Motor neuron (in vitro differentiated cells): ENCODE results near the gene ALDH9A1. TPM values are rescaled to one million over a fixed set of nuclear protein-coding genes. Genes with fewer than 3 reads are reported as not detected.
"Not testable (repeated sequence)": the region's sequence is repeated elsewhere in the genome, so short reads cannot be mapped to it uniquely, and the experiment has no call there.

Experiments used
- ATAC-seq, 8 experiments: fragments of 200-7000 bp; cut with Tn5 transposase; replicated peaks in 6 of 8; 2 replicates each; pipeline ENCODE4 v1.8.0; 2021; ENCODE audit warnings: mild to moderate bottlenecking in 8 of 8, moderate library complexity in 8 of 8
- H3K27ac ChIP-seq, 2 donors: fragments of 250-450 bp; sonication (Bioruptor Pico); 2 replicates each; pipeline ENCODE4 v1.9.0; 2021; ENCODE audit warnings: antibody characterized with exemption in 2 of 2, mild to moderate bottlenecking in 2 of 2, moderate library complexity in 1 of 2
- H3K4me1 ChIP-seq, 2 donors: fragments of 250-450 bp; sonication (Bioruptor Pico); replicated peaks in 1 of 2; 2 replicates each; pipeline ENCODE4 v1.6.1; 2021; ENCODE audit warnings: antibody characterized with exemption in 2 of 2, mild to moderate bottlenecking in 2 of 2, moderate library complexity in 1 of 2
- H3K4me3 ChIP-seq, 5 donors: fragments of 250-450 bp; sonication (Bioruptor Pico); 2 replicates each; pipeline ENCODE4 v1.9.0; 2021; ENCODE audit warnings: antibody characterized with exemption in 5 of 5, mild to moderate bottlenecking in 5 of 5, moderate library complexity in 4 of 5
- WGBS, 10 experiments: fragments of 450-650 bp; shearing (Covaris generic); methylation state at CpG; one replicate each; pipeline ENCODE4 v1.0.0; 2022; 5-methylcytosine and 5-hydroxymethylcytosine counted together
- in situ Hi-C, 9 experiments: fragments of 400-800 bp; cut with MboI; loops; one replicate each; pipeline ENCODE4 v1.15.0; 2021; ENCODE audit warnings: low sequenced_read_pairs in 9 of 9, low pct_unique_long_range_greater_than_20kb in 2 of 9; ENCODE audit not compliant: unreplicated experiment in 9 of 9
- total RNA-seq, 8 experiments: library from RNA; unstranded; fragments of 300-600 nt; gene quantifications; 2 replicates each; pipeline versions ENCODE4 v1.2.3 to v1.2.4, GENCODE V29; 2022

The ALDH9A1 gene
- total RNA-seq = 10 to 100 TPM; 23.3 to 69.0 (median 41.5) TPM

DNA sequence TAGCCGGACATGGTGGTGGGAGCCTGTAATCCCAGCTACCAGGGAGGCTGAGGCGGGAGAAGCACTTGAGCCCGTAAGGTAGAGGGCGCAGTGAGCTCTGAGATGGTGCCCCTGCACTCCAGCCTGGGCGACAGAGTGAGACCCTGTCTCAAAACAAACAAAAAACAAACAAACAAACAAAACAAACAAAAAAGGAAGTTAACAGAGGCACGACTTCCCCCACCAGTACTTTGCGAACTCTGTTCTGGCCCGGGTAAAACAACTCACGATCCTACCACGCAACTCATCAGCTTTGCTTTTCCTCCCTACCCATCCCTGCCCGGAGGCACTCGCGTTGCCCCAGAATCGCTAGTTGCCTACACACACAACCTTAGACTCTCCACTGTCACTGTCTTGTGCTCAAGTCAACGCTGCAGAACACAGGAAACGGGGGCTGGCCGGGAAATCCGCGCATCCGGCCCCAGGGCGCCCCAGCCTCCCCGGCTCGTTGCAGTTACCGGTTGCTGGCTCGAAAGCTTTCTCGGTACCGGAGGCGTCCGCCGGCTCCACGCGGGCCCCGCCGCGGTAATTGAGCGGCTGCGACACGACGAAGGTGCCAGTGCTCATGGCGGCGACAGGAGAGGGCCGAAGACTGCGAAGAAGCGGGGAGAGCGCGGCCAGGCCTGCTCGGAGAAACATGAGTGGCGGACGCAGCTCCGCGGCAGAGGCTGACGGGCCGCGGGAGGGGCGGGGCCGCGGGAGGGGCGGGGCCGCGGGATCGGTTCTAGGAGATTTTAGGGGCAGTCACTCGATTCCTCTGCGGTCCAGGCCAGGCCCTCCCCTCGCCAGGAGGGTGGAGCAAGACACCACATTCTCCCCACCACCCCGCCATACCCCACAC is at the start of gene ALDH9A1:
Gene ALDH9A1 (minus strand): TSS at position 682 of the 880 bp plus-strand sequence. CDS start 4 bp downstream, at position 678.
- in situ Hi-C loops = no loop called here
- peaks cover 3 to 11% of the 10 kb centered on the region in 2 donors for H3K4me1 ChIP-seq

DNA sequence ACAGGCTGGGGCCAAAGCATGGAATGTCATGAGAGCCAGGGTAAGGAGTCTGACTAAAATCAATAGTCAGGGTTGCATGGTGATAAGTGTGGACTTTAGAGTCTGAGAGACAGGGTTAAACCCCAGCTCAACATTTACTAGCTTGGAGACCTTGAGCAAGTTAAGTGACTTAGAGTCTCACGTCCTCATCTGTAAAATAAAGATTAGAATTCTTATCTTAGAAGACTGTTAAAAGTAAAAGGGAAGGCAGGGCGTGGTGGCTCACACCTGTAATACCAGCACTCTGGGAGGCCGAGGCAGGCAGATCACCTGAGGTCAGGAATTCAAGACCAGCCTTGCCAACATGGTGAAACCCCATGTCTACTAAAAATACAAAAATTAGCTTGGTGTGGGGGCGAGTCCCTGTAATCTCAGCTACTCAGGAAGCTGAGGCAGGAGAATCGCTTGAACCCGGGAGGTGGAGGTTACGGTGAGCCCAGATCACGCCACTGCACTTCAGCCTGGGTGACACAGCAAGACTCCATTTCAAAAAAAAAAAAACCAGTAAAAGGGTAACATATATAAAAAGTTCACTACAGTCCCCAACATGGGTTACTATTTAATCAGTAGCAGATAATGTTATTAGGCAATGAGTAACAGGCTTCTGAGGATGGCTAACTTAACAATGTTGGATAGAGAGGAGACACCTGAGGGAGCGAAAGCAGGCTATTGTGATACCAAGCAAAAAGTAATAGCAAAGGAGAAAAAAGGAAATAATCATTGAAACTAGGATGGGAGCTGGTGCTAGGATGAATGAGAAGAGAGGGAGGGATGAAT is 49.5 kb upstream of the ALDH9A1 start:
- Histone ChIP-seq H3K4me3 (no peak overlapping the region), H3K4me1 (no peaks in the 10 kb centered on the region), H3K27ac (no peak overlapping the region)
- in situ Hi-C loops = no loop called here
- ATAC-seq = no peak
- 84 to 100% (median 92%) methylated on average over 2 to 9 of the region's 9 CpGs for WGBS, 10 experiments

More for the DNA sequence above, at the start of gene ALDH9A1:
- Histone ChIP-seq H3K4me3 (peak within 1 kb of the TSS; percentile 47 to 89 (median 74)), H3K27ac (peak within 1 kb of the TSS; percentile 89 to 92)
- 0 to 5% (median 2%) methylated on average over 1 to 42 of the region's 65 CpGs; no CpG with 5 or more reads in 3 of the 10 experiments for WGBS, 10 experiments
- peak; percentile 79 to 95 (median 94) for ATAC-seq

GRCh38 chr1:165744913-165745312 is 46.6 kb upstream of the ALDH9A1 start:
- H3K4me3 ChIP-seq, H3K27ac ChIP-seq, ATAC-seq, H3K4me1 ChIP-seq, in situ Hi-C loops: not testable (repeated sequence)
- 100% methylated on average over 1 of the region's 1 CpG; no CpG with 5 or more reads in 3 of the 10 experiments for WGBS, 10 experiments

DNA sequence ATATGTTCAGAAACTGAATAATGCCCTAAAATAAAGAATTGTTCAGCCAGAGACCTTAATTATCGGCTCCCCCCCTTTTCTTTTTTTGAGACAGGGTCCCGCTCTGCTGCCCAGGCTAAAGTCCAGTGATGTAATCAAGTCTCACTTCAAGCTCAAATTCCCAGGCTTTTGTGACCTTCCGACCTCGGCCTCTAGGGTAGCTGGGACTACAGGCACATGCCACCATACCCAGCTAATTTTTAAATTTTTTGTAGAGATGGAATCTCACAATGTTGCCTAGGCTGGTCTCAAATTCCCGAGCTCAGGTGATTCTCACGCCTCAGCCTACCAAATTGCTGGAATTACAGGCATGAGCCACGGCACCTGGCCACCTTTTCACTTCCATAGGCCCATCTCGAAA is 43.8 kb upstream of the ALDH9A1 start:
- in situ Hi-C loops = no loop called here
- no peak overlapping the region for H3K27ac ChIP-seq
- no peak for ATAC-seq
- no peaks in the 10 kb centered on the region for H3K4me1 ChIP-seq
- WGBS, 10 experiments = 77 to 100% (median 94%) methylated on average over 1 to 8 of the region's 8 CpGs; no CpG with 5 or more reads in 1 of the 10 experiments
- H3K4me3 ChIP-seq = no peak overlapping the region

GRCh38 chr1:165738794-165739193 is 40.4 kb upstream of the ALDH9A1 start:
- Histone ChIP-seq H3K27ac (no peak overlapping the region), H3K4me1 (no peaks in the 10 kb centered on the region), H3K4me3 (no peak overlapping the region)
- WGBS, 10 experiments = 33 to 100% (median 88%) methylated on average over 1 of the region's 1 CpG; no CpG with 5 or more reads in 2 of the 10 experiments
- no peak for ATAC-seq
- in situ Hi-C loops = no loop called here

- ATAC-seq = no peak
- Histone ChIP-seq H3K4me3 (no peak overlapping the region), H3K4me1 (no peaks in the 10 kb centered on the region), H3K27ac (no peak overlapping the region)
- in situ Hi-C loops = no loop called here
Measured at GRCh38 chr1:165737196-165737595, 38.8 kb upstream of the ALDH9A1 start.

DNA sequence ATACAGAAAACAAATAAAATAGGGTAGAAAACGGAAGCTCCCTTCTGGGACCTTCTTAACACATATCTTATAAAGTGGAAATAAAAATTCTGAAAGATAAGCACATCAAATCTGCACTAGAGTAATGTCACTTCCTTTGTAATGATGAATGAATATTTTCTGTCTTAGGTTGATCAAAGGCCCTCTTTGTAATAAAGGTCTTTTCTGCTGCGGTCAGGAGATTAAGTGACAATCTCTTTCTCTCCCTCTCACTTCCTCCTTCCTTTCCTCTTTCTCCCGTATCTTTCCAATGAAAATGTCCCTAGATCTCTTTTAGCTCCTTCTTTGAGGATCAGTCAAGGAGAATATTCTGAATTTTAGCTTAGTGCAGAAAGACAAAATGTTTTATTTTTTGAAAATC is 36.5 kb upstream of the ALDH9A1 start:
- H3K27ac ChIP-seq = no peak overlapping the region
- no peak for ATAC-seq
- in situ Hi-C loops = no loop called here
- no peak overlapping the region for H3K4me3 ChIP-seq
- 90 to 100% (median 95%) methylated on average over 1 to 3 of the region's 3 CpGs; no CpG with 5 or more reads in 2 of the 10 experiments for WGBS, 10 experiments
- no peaks in the 10 kb centered on the region for H3K4me1 ChIP-seq

- Histone ChIP-seq H3K27ac (no peak overlapping the region), H3K4me3 (no peak overlapping the region), H3K4me1 (no peaks in the 10 kb centered on the region)
- in situ Hi-C loops = no loop called here
- no peak for ATAC-seq
- WGBS, 10 experiments = 92 to 100% (median 100%) methylated on average over 1 to 2 of the region's 2 CpGs; no CpG with 5 or more reads in 2 of the 10 experiments
Measured at GRCh38 chr1:165726841-165727240, 28.5 kb upstream of the ALDH9A1 start.

DNA sequence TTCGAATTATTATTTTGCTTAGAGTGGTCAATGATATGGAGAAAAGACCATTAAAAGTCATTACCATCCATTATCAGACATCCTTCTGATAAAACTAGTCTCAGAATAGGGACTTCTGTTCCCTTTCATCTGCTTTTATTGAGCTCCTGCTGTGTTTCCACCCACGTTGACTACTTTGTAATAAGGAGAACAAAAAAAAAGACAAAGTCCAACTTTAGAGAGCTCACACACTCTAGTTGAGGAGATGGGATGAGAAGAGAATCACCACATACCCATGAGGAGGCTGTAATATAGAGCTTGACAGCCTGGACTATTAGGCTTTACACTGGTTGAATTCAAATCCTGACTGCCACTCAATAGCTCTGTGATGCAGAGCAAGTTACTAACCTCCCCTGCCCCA is 27.8 kb upstream of the ALDH9A1 start:
- no peak for ATAC-seq
- in situ Hi-C loops = no loop called here
- Histone ChIP-seq H3K4me3 (no peak overlapping the region), H3K4me1 (no peaks in the 10 kb centered on the region), H3K27ac (no peak overlapping the region)
- WGBS, 10 experiments = 67 to 100% (median 87%) methylated on average over 1 to 2 of the region's 2 CpGs

- peak in 3 of 8 experiments; percentile 51 to 72 (median 64) for ATAC-seq
- WGBS, 10 experiments = 0 to 37% (median 15%) methylated on average over 1 to 4 of the region's 4 CpGs
- in situ Hi-C loops = loop anchor here in 2 of 9 experiments (25.0 kb wide), 1 partner anchor 194 kb away; no protein-coding TSS in a partner anchor
Measured at GRCh38 chr1:165717918-165718515, 19.7 kb upstream of the ALDH9A1 start.

GRCh38 chr1:165716265-165717051 is 18.1 kb upstream of the ALDH9A1 start:
- not testable (repeated sequence) for H3K4me1 ChIP-seq, H3K27ac ChIP-seq, ATAC-seq, H3K4me3 ChIP-seq
- 57 to 100% (median 99%) methylated on average over 1 to 7 of the region's 8 CpGs; no CpG with 5 or more reads in 2 of the 10 experiments for WGBS, 10 experiments
- in situ Hi-C loops = loop anchor here in 2 of 9 experiments (25.0 kb wide), 1 partner anchor 196 kb away; no protein-coding TSS in a partner anchor

More at GRCh38 chr1:165717918-165718515, 19.7 kb upstream of the ALDH9A1 start:
- H3K27ac ChIP-seq = no peak overlapping the region
- no peak overlapping the region for H3K4me3 ChIP-seq
- no peaks in the 10 kb centered on the region for H3K4me1 ChIP-seq

GRCh38 chr1:165712764-165713163 is 14.4 kb upstream of the ALDH9A1 start:
- Histone ChIP-seq H3K4me3 (no peak overlapping the region), H3K27ac (no peak overlapping the region), H3K4me1 (no peaks in the 10 kb centered on the region)
- WGBS, 10 experiments = 44 to 100% (median 89%) methylated on average over 2 to 5 of the region's 5 CpGs
- in situ Hi-C loops = loop anchor here in 2 of 9 experiments (25.0 kb wide), 1 partner anchor 200 kb away; no protein-coding TSS in a partner anchor
- no peak for ATAC-seq
